DMS79 treated with DMSO at 0.1 percent for 48 hours (cell line): ENCODE measurements around the gene KCP.
"Not testable (repeated sequence)": the region's sequence is repeated elsewhere in the genome, so short reads cannot be mapped to it uniquely, and the experiment has no call there.

ENCODE experiments used
- DNase-seq: peaks from one replicate; lab custom pipeline; 2025; lab: John Stamatoyannopoulos, UW

The KCP gene

GRCh38 chr7:128910569-128910945 lies at the start of gene KCP:
TSS of gene KCP (minus strand) at chr7:128910709. CDS start at chr7:128910676, 33 bp downstream.
- no peak for DNase-seq

GRCh38 chr7:128959296-128959695 lies 48.8 kb upstream of the KCP start:
- no peak for DNase-seq

- no peak for DNase-seq
Measured at GRCh38 chr7:128955981-128956380, 45.5 kb upstream of the KCP start.

- DNase-seq, result no peak
Measured at GRCh38 chr7:128954830-128955802, 44.6 kb upstream of the KCP start.

- DNase-seq, result no peak
Measured at GRCh38 chr7:128954150-128954549, 43.6 kb upstream of the KCP start.

- DNase-seq, result no peak
Measured at GRCh38 chr7:128951296-128951695, 40.8 kb upstream of the KCP start.

GRCh38 chr7:128948976-128949760 lies 38.7 kb upstream of the KCP start:
- DNase-seq, result no peak

GRCh38 chr7:128948312-128948973 lies 37.9 kb upstream of the KCP start:
- DNase-seq, result no peak

GRCh38 chr7:128947854-128948253 lies 37.3 kb upstream of the KCP start:
- no peak for DNase-seq

GRCh38 chr7:128946936-128947830 lies 36.7 kb upstream of the KCP start:
- no peak for DNase-seq

- DNase-seq, result no peak
Measured at GRCh38 chr7:128945668-128946366, 35.3 kb upstream of the KCP start.

- DNase-seq, result no peak
Measured at GRCh38 chr7:128944487-128945236, 34.2 kb upstream of the KCP start.

- not testable (repeated sequence) for DNase-seq
Measured at GRCh38 chr7:128943251-128943650, 32.7 kb upstream of the KCP start.

- no peak for DNase-seq
Measured at GRCh38 chr7:128941946-128942526, 31.5 kb upstream of the KCP start.

- DNase-seq, result no peak
Measured at GRCh38 chr7:128941323-128941890, 30.9 kb upstream of the KCP start.

GRCh38 chr7:128940494-128941322 lies 30.2 kb upstream of the KCP start:
- no peak for DNase-seq

- no peak for DNase-seq
Measured at GRCh38 chr7:128939861-128940410, 29.4 kb upstream of the KCP start.
